GM12873 (cell line): ENCODE measurements around the gene ZNF425.

ENCODE experiments used
- CTCF ChIP-seq: IDR thresholded peaks from 2 replicates; pipeline ENCODE4 v1.5.1; 2012; ENCODE audit warnings: low read depth, mild to moderate bottlenecking, moderate library complexity, low read length, control low read depth; ENCODE audit not compliant: insufficient read depth; ENCODE audit errors: missing control alignments

ZNF425 gene

GRCh38 chr7:149145031-149145845, 19.1 kb upstream of the ZNF425 start:
- TF ChIP-seq CTCF, result no peak

GRCh38 chr7:149141893-149142292, 15.8 kb upstream of the ZNF425 start:
- TF ChIP-seq CTCF, result no peak

- TF ChIP-seq CTCF, result no peak
Measured at GRCh38 chr7:149140831-149141230, 14.7 kb upstream of the ZNF425 start.

GRCh38 chr7:149136118-149136517, 10.0 kb upstream of the ZNF425 start:
- TF ChIP-seq CTCF, result no peak

GRCh38 chr7:149133028-149133710, 7.0 kb upstream of the ZNF425 start:
- TF ChIP-seq CTCF, result no peak

- no peak for TF ChIP-seq CTCF
Measured at GRCh38 chr7:149130572-149131198, 4.6 kb upstream of the ZNF425 start.

GRCh38 chr7:149126662-149127266, 640 bp upstream of the ZNF425 start:
- TF ChIP-seq CTCF, result no peak
